Progenitor cell of endocrine pancreas (in vitro differentiated cells): ENCODE measurements around the gene PAPPA. TPM values are rescaled to one million over a fixed set of nuclear protein-coding genes. Genes with fewer than 3 reads are reported as not detected.

Experiments used
- DNase-seq: peaks from one replicate; pipeline ENCODE4 v3.0.0; 2021; ENCODE audit warnings: low spot score; ENCODE audit not compliant: unreplicated experiment
- H3K27ac Mint-ChIP-seq: 2 replicates; pipeline ENCODE4 v1.8.0; 2021; ENCODE audit warnings: mild to moderate bottlenecking, moderate library complexity, mixed read lengths
- H3K27me3 Mint-ChIP-seq: 2 replicates; pipeline ENCODE4 v1.8.0; 2021; ENCODE audit warnings: mixed read lengths
- H3K36me3 Mint-ChIP-seq: 2 replicates; pipeline ENCODE4 v1.8.0; 2022; ENCODE audit warnings: mixed read lengths; ENCODE audit not compliant: insufficient read depth
- H3K4me1 Mint-ChIP-seq: 2 replicates; pipeline ENCODE4 v1.8.0; 2021; ENCODE audit warnings: low read depth, mixed read lengths
- H3K4me3 Mint-ChIP-seq: 2 replicates; pipeline ENCODE4 v1.8.0; 2021; ENCODE audit warnings: low read depth, mild to moderate bottlenecking, moderate library complexity, mixed read lengths
- H3K9me3 Mint-ChIP-seq: 2 replicates; pipeline ENCODE4 v1.8.0; 2021; ENCODE audit warnings: low read depth, mixed read lengths
- CTCF ChIP-seq: fragments of 200-600 bp; sonication (generic); IDR thresholded peaks from one replicate; pipeline ENCODE4 v1.5.0; 2021; ENCODE audit warnings: antibody characterized with exemption, mild to moderate bottlenecking; ENCODE audit not compliant: unreplicated experiment
- total RNA-seq: library from RNA; stranded (reverse); gene quantifications from 2 replicates; pipeline ENCODE4 v1.2.1, GENCODE V29; 2021

PAPPA gene
- total RNA-seq, 1 donor from 2014 or later = 0.36 TPM

- TF ChIP-seq CTCF = no peak
Measured at GRCh38 chr9:116137581-116137980, 16.0 kb upstream of the PAPPA start.

GRCh38 chr9:116141864-116142561 is 11.6 kb upstream of the PAPPA start:
- no peak overlapping the region for H3K27ac Mint-ChIP-seq
- H3K36me3 Mint-ChIP-seq = no peaks in the 10 kb centered on the region
- no peaks in the 10 kb centered on the region for H3K9me3 Mint-ChIP-seq
- H3K27me3 Mint-ChIP-seq = peaks cover 20% of the 10 kb centered on the region
- H3K4me1 Mint-ChIP-seq = no peaks in the 10 kb centered on the region
- TF ChIP-seq CTCF = no peak
- no peak overlapping the region for H3K4me3 Mint-ChIP-seq
- no peak for DNase-seq

More at GRCh38 chr9:116137581-116137980, 16.0 kb upstream of the PAPPA start:
- no peaks in the 10 kb centered on the region for H3K4me1 Mint-ChIP-seq
- no peaks in the 10 kb centered on the region for H3K36me3 Mint-ChIP-seq
- peaks cover 17% of the 10 kb centered on the region for H3K27me3 Mint-ChIP-seq
- H3K9me3 Mint-ChIP-seq = no peaks in the 10 kb centered on the region
- H3K4me3 Mint-ChIP-seq = no peak overlapping the region
- no peak for DNase-seq
- H3K27ac Mint-ChIP-seq = no peak overlapping the region

- no peaks in the 10 kb centered on the region for H3K9me3 Mint-ChIP-seq
- H3K4me3 Mint-ChIP-seq = no peak overlapping the region
- TF ChIP-seq CTCF = no peak
- no peak for DNase-seq
- no peaks in the 10 kb centered on the region for H3K36me3 Mint-ChIP-seq
- H3K4me1 Mint-ChIP-seq = no peaks in the 10 kb centered on the region
- no peak overlapping the region for H3K27ac Mint-ChIP-seq
- H3K27me3 Mint-ChIP-seq = peaks cover 12% of the 10 kb centered on the region
Measured at GRCh38 chr9:116142706-116143492, 10.7 kb upstream of the PAPPA start.

GRCh38 chr9:116144038-116144437 is 9.6 kb upstream of the PAPPA start:
- Mint-ChIP-seq H3K27ac (no peak overlapping the region), H3K36me3 (no peaks in the 10 kb centered on the region), H3K4me3 (no peak overlapping the region), H3K9me3 (no peaks in the 10 kb centered on the region), H3K27me3 (peaks cover 12% of the 10 kb centered on the region), H3K4me1 (peaks cover 3% of the 10 kb centered on the region)
- no peak for TF ChIP-seq CTCF
- no peak for DNase-seq

- H3K9me3 Mint-ChIP-seq = no peaks in the 10 kb centered on the region
Measured at GRCh38 chr9:116144555-116144954, 9.0 kb upstream of the PAPPA start.

More at GRCh38 chr9:116144555-116144954, 9.0 kb upstream of the PAPPA start:
- H3K27me3 Mint-ChIP-seq = peaks cover 9% of the 10 kb centered on the region
- no peak for TF ChIP-seq CTCF
- no peaks in the 10 kb centered on the region for H3K36me3 Mint-ChIP-seq
- no peak for DNase-seq
- no peak overlapping the region for H3K4me3 Mint-ChIP-seq
- H3K27ac Mint-ChIP-seq = no peak overlapping the region
- peaks cover 6% of the 10 kb centered on the region for H3K4me1 Mint-ChIP-seq
